Lower lobe of right lung (tissue), 2 donors: ENCODE results near the gene MED23. TPM values are rescaled to one million over a fixed set of nuclear protein-coding genes. Genes with fewer than 3 reads are reported as not detected.
A peak's percentile ranks its signal among the peaks of the same experiment; 100 is the strongest.

ENCODE experiments used
- ATAC-seq, 2 donors: fragments of 200-7000 bp; cut with Tn5 transposase; one replicate each; pipeline ENCODE4 v1.9.1; 2020 to 2022; ENCODE audit warnings: mild to moderate bottlenecking in 2 of 2, moderate library complexity in 2 of 2
- DNase-seq: peaks from one replicate; pipeline ENCODE4 v3.0.0-alpha.2; 2020
- H3K27ac ChIP-seq: fragments of 200-600 bp; one replicate; pipeline ENCODE4 v1.8.0; 2022
- H3K27me3 ChIP-seq: fragments of 200-600 bp; one replicate; pipeline ENCODE4 v1.8.0; 2022; ENCODE audit warnings: low read depth
- H3K36me3 ChIP-seq: fragments of 200-600 bp; one replicate; pipeline ENCODE4 v1.8.0; 2022; ENCODE audit warnings: mild to moderate bottlenecking
- H3K4me1 ChIP-seq: fragments of 200-600 bp; one replicate; pipeline ENCODE4 v1.8.0; 2022
- H3K4me3 ChIP-seq: fragments of 200-600 bp; one replicate; pipeline ENCODE4 v1.8.0; 2022; ENCODE audit warnings: mild to moderate bottlenecking
- H3K9me3 ChIP-seq: fragments of 200-600 bp; one replicate; pipeline ENCODE4 v1.8.0; 2022
- intact Hi-C: fragments of 100-400 bp; cut with DNase I; formaldehyde crosslinking; loops from one replicate; pipeline ENCODE4 v1.11.0; 2022
- total RNA-seq: library from RNA; stranded (reverse); fragmentation: NEBNext Ultra II Directional; extraction: Animal tissue kit (Norgen Biotek cat#: 25700); gene quantifications from one replicate; pipeline ENCODE4 v1.2.1, GENCODE V29; 2021
- TF ChIP-seq, protein P1 (sequence below): fragments of 200-600 bp; IDR thresholded peaks from one replicate; pipeline ENCODE4 v1.8.0; 2022; ENCODE audit warnings: antibody characterized with exemption, mild to moderate bottlenecking
- donor health status: DM: no; HTN: yes; CAD: no; lungs with severe emphysema.

Gene MED23
- total RNA-seq, 1 donor from 2014 or later: 28.9 TPM

DNA sequence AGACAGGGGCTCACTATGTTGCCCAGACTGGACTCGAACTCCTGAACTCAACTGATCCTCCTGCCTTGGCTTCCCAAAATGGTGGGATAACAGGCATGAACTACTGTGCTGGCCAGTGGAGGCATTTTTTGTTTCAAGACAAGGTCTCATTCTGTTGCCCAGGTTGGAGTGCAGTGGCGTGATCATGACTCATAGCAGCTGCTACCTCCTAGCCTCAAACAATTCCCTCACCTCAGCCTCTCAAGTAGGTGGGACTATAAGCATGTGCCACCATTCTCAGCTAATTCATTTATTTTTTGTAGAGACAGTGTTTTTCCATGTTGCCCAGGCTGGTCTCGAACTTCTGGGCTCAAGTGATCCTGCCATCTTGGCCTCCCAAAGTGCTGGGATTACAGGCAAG, 26.3 kb upstream of the MED23 start:
- Histone ChIP-seq H3K27ac (no peak overlapping the region), H3K36me3 (no peaks in the 10 kb centered on the region), H3K4me1 (no peaks in the 10 kb centered on the region), H3K27me3 (no peaks in the 10 kb centered on the region), H3K9me3 (no peaks in the 10 kb centered on the region), H3K4me3 (no peak overlapping the region)
- intact Hi-C loops: no loop called here
- TF ChIP-seq, protein P1, sequence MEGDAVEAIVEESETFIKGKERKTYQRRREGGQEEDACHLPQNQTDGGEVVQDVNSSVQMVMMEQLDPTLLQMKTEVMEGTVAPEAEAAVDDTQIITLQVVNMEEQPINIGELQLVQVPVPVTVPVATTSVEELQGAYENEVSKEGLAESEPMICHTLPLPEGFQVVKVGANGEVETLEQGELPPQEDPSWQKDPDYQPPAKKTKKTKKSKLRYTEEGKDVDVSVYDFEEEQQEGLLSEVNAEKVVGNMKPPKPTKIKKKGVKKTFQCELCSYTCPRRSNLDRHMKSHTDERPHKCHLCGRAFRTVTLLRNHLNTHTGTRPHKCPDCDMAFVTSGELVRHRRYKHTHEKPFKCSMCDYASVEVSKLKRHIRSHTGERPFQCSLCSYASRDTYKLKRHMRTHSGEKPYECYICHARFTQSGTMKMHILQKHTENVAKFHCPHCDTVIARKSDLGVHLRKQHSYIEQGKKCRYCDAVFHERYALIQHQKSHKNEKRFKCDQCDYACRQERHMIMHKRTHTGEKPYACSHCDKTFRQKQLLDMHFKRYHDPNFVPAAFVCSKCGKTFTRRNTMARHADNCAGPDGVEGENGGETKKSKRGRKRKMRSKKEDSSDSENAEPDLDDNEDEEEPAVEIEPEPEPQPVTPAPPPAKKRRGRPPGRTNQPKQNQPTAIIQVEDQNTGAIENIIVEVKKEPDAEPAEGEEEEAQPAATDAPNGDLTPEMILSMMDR: no peak
- DNase-seq: no peak
- ATAC-seq: no peak

DNA sequence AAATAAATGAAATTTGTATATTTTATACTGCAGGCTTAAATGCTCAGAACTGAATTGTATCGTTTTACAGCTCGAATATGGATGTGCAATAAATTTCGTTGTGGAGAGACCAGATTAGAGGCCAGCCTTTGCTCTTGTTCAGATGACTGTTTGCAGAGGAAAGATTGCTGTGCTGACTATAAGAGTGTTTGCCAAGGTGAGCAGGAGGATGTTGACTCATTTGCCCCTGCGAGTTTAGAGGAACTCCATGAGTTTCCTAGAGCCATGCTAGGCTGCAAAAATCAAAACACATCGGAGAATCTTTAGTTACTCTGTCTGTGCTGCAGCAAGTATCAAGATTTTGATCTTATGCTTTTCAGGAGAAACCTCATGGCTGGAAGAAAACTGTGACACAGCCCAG, 24.4 kb upstream of the MED23 start:
- no peak for DNase-seq
- Histone ChIP-seq H3K36me3 (no peaks in the 10 kb centered on the region), H3K9me3 (no peaks in the 10 kb centered on the region), H3K4me1 (no peaks in the 10 kb centered on the region), H3K27me3 (no peaks in the 10 kb centered on the region), H3K4me3 (no peak overlapping the region), H3K27ac (no peak overlapping the region)
- no peak for ATAC-seq
- intact Hi-C loops: no loop called here
- TF ChIP-seq, protein P1: no peak

DNA sequence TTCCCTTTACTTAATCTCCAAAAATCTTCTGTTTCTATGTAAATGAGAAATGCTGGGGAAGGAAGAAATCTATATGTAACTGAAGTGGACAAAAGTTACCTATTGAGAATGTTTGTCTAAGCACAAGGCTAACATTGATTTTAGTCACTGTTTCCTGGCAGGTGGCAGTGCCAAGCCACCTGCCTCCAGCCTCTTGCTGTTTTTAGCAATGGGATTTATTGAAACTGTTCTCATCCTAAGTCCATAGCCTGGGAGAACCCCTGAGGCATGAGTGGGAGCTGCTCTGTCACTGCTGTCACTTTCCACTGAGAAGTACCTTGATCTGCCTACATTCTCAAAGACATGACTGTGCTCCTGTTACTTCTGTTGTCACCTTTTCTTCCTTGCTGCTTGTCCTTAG, 23.7 kb upstream of the MED23 start:
- no peak overlapping the region for H3K27ac ChIP-seq
- no peaks in the 10 kb centered on the region for H3K36me3 ChIP-seq
- intact Hi-C loops: no loop called here
- no peak overlapping the region for H3K4me3 ChIP-seq
- TF ChIP-seq, protein P1: no peak
- no peak for DNase-seq
- no peaks in the 10 kb centered on the region for H3K27me3 ChIP-seq
- peak in 1 of 2 donors; percentile 23 for ATAC-seq
- no peaks in the 10 kb centered on the region for H3K9me3 ChIP-seq
- H3K4me1 ChIP-seq: no peaks in the 10 kb centered on the region

DNA sequence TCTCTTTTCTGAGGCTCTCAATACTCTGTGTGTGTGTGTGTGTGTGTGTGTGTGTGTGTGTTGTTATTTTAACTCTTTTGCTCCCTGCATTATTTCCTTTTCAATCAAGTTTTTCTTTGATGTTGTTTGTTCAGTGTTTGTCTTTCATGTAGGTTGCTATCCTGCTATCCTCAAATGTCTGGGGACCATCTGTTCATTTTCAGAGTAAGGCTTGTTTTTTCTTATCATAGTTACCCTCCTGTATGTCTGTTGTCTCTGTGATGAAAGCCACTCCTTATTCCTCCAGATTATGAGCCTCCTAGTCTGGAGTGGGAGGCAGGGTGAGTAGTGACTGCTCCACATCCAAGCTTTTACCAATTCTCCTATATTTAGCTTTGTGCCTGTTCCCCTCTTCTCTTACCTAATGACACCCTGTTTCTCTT, 18.2 kb upstream of the MED23 start:
- Histone ChIP-seq H3K27me3 (no peaks in the 10 kb centered on the region), H3K4me3 (no peak overlapping the region), H3K4me1 (no peaks in the 10 kb centered on the region), H3K27ac (no peak overlapping the region), H3K9me3 (no peaks in the 10 kb centered on the region), H3K36me3 (no peaks in the 10 kb centered on the region)
- intact Hi-C loops: no loop called here
- DNase-seq (no peak), ATAC-seq (no peak)
- TF ChIP-seq, protein P1: no peak

DNA sequence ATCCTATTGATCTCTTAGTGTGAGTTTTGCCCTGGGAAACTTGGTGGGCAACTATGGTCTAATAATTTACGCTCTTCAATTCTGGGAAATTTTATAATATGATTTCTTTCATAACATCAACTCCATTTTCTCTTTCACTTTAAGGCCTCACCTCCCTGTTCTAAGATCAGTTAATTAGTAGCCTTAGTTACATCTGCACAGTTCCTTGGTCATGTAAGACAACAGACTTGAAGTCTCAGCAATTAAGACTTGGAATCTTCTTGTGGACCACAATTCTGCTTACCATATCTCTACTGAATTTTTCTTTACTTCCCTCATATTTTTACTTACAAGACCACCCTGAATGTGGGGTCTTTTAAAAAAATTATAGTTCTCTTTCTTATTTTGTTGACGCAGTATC, 17.8 kb upstream of the MED23 start:
- intact Hi-C loops: no loop called here
- H3K27me3 ChIP-seq: no peaks in the 10 kb centered on the region
- ATAC-seq: no peak

More for the DNA sequence above, 17.8 kb upstream of the MED23 start:
- TF ChIP-seq, protein P1: no peak
- Histone ChIP-seq H3K4me1 (no peaks in the 10 kb centered on the region), H3K4me3 (no peak overlapping the region), H3K9me3 (no peaks in the 10 kb centered on the region), H3K27ac (no peak overlapping the region), H3K36me3 (no peaks in the 10 kb centered on the region)
- DNase-seq: no peak
